ENCODE measurements around the gene PIEZO2.
"Not testable (repeated sequence)": the region's sequence is repeated elsewhere in the genome, so short reads cannot be mapped to it uniquely, and the experiment has no call there.

PIEZO2 gene

GRCh38 chr18:10626606-10627213, 522.7 kb downstream of the PIEZO2 start:
- not testable (repeated sequence) for H3K9ac ChIP-seq (ENCODE audit: insufficient read length); H3K36me3 ChIP-seq (ENCODE audit: insufficient read depth, low read length); H3K9me3 ChIP-seq (ENCODE audit: low read depth, low read length); H3K27ac ChIP-seq; DNase-seq (ENCODE audit: low read depth, low spot score); H3K4me3 ChIP-seq

GRCh38 chr18:10623606-10624005, 525.8 kb downstream of the PIEZO2 start:
- H3K9ac ChIP-seq (ENCODE audit: insufficient read length); H3K9me3 ChIP-seq (ENCODE audit: low read depth, low read length); DNase-seq (ENCODE audit: low read depth, low spot score); H3K4me3 ChIP-seq; H3K36me3 ChIP-seq (ENCODE audit: insufficient read depth, low read length); H3K27ac ChIP-seq: not testable (repeated sequence)

- not testable (repeated sequence) for DNase-seq (ENCODE audit: low read depth, low spot score); H3K4me3 ChIP-seq; H3K36me3 ChIP-seq (ENCODE audit: insufficient read depth, low read length); H3K9ac ChIP-seq (ENCODE audit: insufficient read length); H3K9me3 ChIP-seq (ENCODE audit: low read depth, low read length); H3K27ac ChIP-seq
Measured at GRCh38 chr18:10622982-10623381, 526.4 kb downstream of the PIEZO2 start.

- DNase-seq (ENCODE audit: low read depth, low spot score); H3K27ac ChIP-seq; H3K9me3 ChIP-seq (ENCODE audit: low read depth, low read length); H3K4me3 ChIP-seq; H3K9ac ChIP-seq (ENCODE audit: insufficient read length); H3K36me3 ChIP-seq (ENCODE audit: insufficient read depth, low read length): not testable (repeated sequence)
Measured at GRCh38 chr18:10620670-10621329, 528.6 kb downstream of the PIEZO2 start.

All from SK-N-MC (cell line).